ENCODE data around the gene ABLIM3. TPM values are rescaled to one million over a fixed set of nuclear protein-coding genes. Genes with fewer than 3 reads are reported as not detected.
A peak's percentile ranks its signal among the peaks of the same experiment; 100 is the strongest.

The ABLIM3 gene
- total and polyA plus RNA-seq, 4 experiments from 2014 or later: not detected

GRCh38 chr5:149188383-149188782, 47.1 kb downstream of the ABLIM3 start:
- intact Hi-C loops (cut with micrococcal nuclease): no loop called here
- no peaks in the 10 kb centered on the region for H3K4me1 ChIP-seq (ENCODE audit: insufficient read depth, low read length)
- H3K9me3 ChIP-seq (ENCODE audit: control insufficient read depth in 1 of 2, low read length in 2 of 2): no peaks in the 10 kb centered on the region
- no peaks in the 10 kb centered on the region for H3K36me3 ChIP-seq (ENCODE audit: insufficient read depth, low read length)
- no peak for DNase-seq
- ChIA-PET CTCF (ENCODE audit: partially characterized antibody) (no interaction called here), POLR2A (ENCODE audit: partially characterized antibody) (no interaction called here)
- H3K27me3 Mint-ChIP-seq: peaks cover 9 to 10% of the 10 kb centered on the region in 2 donors
- peaks cover 0 to 2% (median 0%) of the 10 kb centered on the region in 8 donors for H3K9me3 Mint-ChIP-seq
- H3K4me3 Mint-ChIP-seq: no peak overlapping the region
- H3K27ac Mint-ChIP-seq: no peak overlapping the region
- no peaks in the 10 kb centered on the region for H3K27me3 ChIP-seq (ENCODE audit: insufficient read depth, low read length)
- H3K36me3 Mint-ChIP-seq: no peaks in the 10 kb centered on the region
- no peak overlapping the region for H3K4me3 ChIP-seq (ENCODE audit: low read length in 2 of 2)
- no peak overlapping the region for H3K27ac ChIP-seq (ENCODE audit: low read depth, low read length)
- H3K4me1 Mint-ChIP-seq: no peaks in the 10 kb centered on the region

GRCh38 chr5:149195337-149195887, 54.1 kb downstream of the ABLIM3 start:
- no peaks in the 10 kb centered on the region for H3K36me3 ChIP-seq (ENCODE audit: insufficient read depth, low read length)
- H3K9me3 ChIP-seq (ENCODE audit: control insufficient read depth in 1 of 2, low read length in 2 of 2): no peaks in the 10 kb centered on the region
- no peak overlapping the region for H3K4me3 Mint-ChIP-seq
- no peaks in the 10 kb centered on the region for H3K27me3 Mint-ChIP-seq
- H3K4me1 ChIP-seq (ENCODE audit: insufficient read depth, low read length): no peaks in the 10 kb centered on the region
- H3K27ac ChIP-seq (ENCODE audit: low read depth, low read length): no peak overlapping the region
- peaks cover 0 to 2% (median 0%) of the 10 kb centered on the region in 4 donors for H3K4me1 Mint-ChIP-seq
- intact Hi-C loops (cut with micrococcal nuclease): no loop called here
- ChIA-PET CTCF (ENCODE audit: partially characterized antibody) (no interaction called here), POLR2A (ENCODE audit: partially characterized antibody) (interaction anchor here (1.4 kb wide), 1 partner anchor 22 kb away, joined by 3 read pairs; no protein-coding TSS in a partner anchor)
- H3K9me3 Mint-ChIP-seq: no peaks in the 10 kb centered on the region
- no peak for DNase-seq
- H3K27me3 ChIP-seq (ENCODE audit: insufficient read depth, low read length): no peaks in the 10 kb centered on the region
- no peaks in the 10 kb centered on the region for H3K36me3 Mint-ChIP-seq
- H3K27ac Mint-ChIP-seq: no peak overlapping the region
- H3K4me3 ChIP-seq (ENCODE audit: low read length in 2 of 2): no peak overlapping the region

GRCh38 chr5:149195962-149196361, 54.7 kb downstream of the ABLIM3 start:
- no peak for DNase-seq
- H3K4me3 Mint-ChIP-seq: no peak overlapping the region
- Histone ChIP-seq H3K27me3 (ENCODE audit: insufficient read depth, low read length) (no peaks in the 10 kb centered on the region), H3K4me1 (ENCODE audit: insufficient read depth, low read length) (no peaks in the 10 kb centered on the region), H3K36me3 (ENCODE audit: insufficient read depth, low read length) (no peaks in the 10 kb centered on the region), H3K9me3 (ENCODE audit: control insufficient read depth in 1 of 2, low read length in 2 of 2) (no peaks in the 10 kb centered on the region), H3K27ac (ENCODE audit: low read depth, low read length) (no peak overlapping the region), H3K4me3 (ENCODE audit: low read length in 2 of 2) (no peak overlapping the region)
- no peaks in the 10 kb centered on the region for H3K9me3 Mint-ChIP-seq
- peaks cover 0 to 2% (median 0%) of the 10 kb centered on the region in 4 donors for H3K4me1 Mint-ChIP-seq
- no peaks in the 10 kb centered on the region for H3K36me3 Mint-ChIP-seq
- CTCF ChIA-PET (ENCODE audit: partially characterized antibody): no interaction called here
- intact Hi-C loops (cut with micrococcal nuclease): no loop called here
- H3K27me3 Mint-ChIP-seq: no peaks in the 10 kb centered on the region
- POLR2A ChIA-PET (ENCODE audit: partially characterized antibody): interaction anchor here (1.4 kb wide), 1 partner anchor 22 kb away, joined by 3 read pairs; no protein-coding TSS in a partner anchor
- peak overlapping the region in 1 of 7 donors; percentile 55 for H3K27ac Mint-ChIP-seq

- H3K27ac Mint-ChIP-seq: no peak overlapping the region
- no peaks in the 10 kb centered on the region for H3K36me3 Mint-ChIP-seq
- H3K4me1 ChIP-seq (ENCODE audit: insufficient read depth, low read length): no peaks in the 10 kb centered on the region
- intact Hi-C loops (cut with micrococcal nuclease): no loop called here
- POLR2A ChIA-PET (ENCODE audit: partially characterized antibody): no interaction called here
- H3K36me3 ChIP-seq (ENCODE audit: insufficient read depth, low read length): no peaks in the 10 kb centered on the region
- H3K9me3 Mint-ChIP-seq: no peaks in the 10 kb centered on the region
- H3K9me3 ChIP-seq (ENCODE audit: control insufficient read depth in 1 of 2, low read length in 2 of 2): no peaks in the 10 kb centered on the region
- no peak overlapping the region for H3K27ac ChIP-seq (ENCODE audit: low read depth, low read length)
- DNase-seq: no peak
- no peak overlapping the region for H3K4me3 Mint-ChIP-seq
- peaks cover 0 to 2% (median 0%) of the 10 kb centered on the region in 4 donors for H3K4me1 Mint-ChIP-seq
- no peaks in the 10 kb centered on the region for H3K27me3 ChIP-seq (ENCODE audit: insufficient read depth, low read length)
- no peaks in the 10 kb centered on the region for H3K27me3 Mint-ChIP-seq
- CTCF ChIA-PET (ENCODE audit: partially characterized antibody): no interaction called here
- no peak overlapping the region for H3K4me3 ChIP-seq (ENCODE audit: low read length in 2 of 2)
Observed at GRCh38 chr5:149198148-149198547, 56.9 kb downstream of the ABLIM3 start.

- H3K27ac ChIP-seq (ENCODE audit: low read depth, low read length): no peak overlapping the region
- H3K9me3 ChIP-seq (ENCODE audit: control insufficient read depth in 1 of 2, low read length in 2 of 2): no peaks in the 10 kb centered on the region
- no peaks in the 10 kb centered on the region for H3K36me3 ChIP-seq (ENCODE audit: insufficient read depth, low read length)
- intact Hi-C loops (cut with micrococcal nuclease): no loop called here
- no peaks in the 10 kb centered on the region for H3K36me3 Mint-ChIP-seq
- H3K9me3 Mint-ChIP-seq: no peaks in the 10 kb centered on the region
- H3K4me1 Mint-ChIP-seq: peaks cover 0 to 2% (median 0%) of the 10 kb centered on the region in 4 donors
- H3K4me3 Mint-ChIP-seq: no peak overlapping the region
- CTCF ChIA-PET (ENCODE audit: partially characterized antibody): interaction anchor here (1.4 kb wide), 1 partner anchor 69 kb away, joined by 3 read pairs; no protein-coding TSS in a partner anchor
- no peaks in the 10 kb centered on the region for H3K4me1 ChIP-seq (ENCODE audit: insufficient read depth, low read length)
- H3K4me3 ChIP-seq (ENCODE audit: low read length in 2 of 2): no peak overlapping the region
- POLR2A ChIA-PET (ENCODE audit: partially characterized antibody): no interaction called here
- no peaks in the 10 kb centered on the region for H3K27me3 ChIP-seq (ENCODE audit: insufficient read depth, low read length)
- H3K27me3 Mint-ChIP-seq: no peaks in the 10 kb centered on the region
- no peak for DNase-seq
- no peak overlapping the region for H3K27ac Mint-ChIP-seq
Observed at GRCh38 chr5:149200355-149200754, 59.1 kb downstream of the ABLIM3 start.

- Histone ChIP-seq H3K4me1 (ENCODE audit: insufficient read depth, low read length) (no peaks in the 10 kb centered on the region), H3K27me3 (ENCODE audit: insufficient read depth, low read length) (no peaks in the 10 kb centered on the region), H3K36me3 (ENCODE audit: insufficient read depth, low read length) (no peaks in the 10 kb centered on the region), H3K4me3 (ENCODE audit: low read length in 2 of 2) (no peak overlapping the region), H3K27ac (ENCODE audit: low read depth, low read length) (no peak overlapping the region), H3K9me3 (ENCODE audit: control insufficient read depth in 1 of 2, low read length in 2 of 2) (no peaks in the 10 kb centered on the region)
- DNase-seq: no peak
- CTCF ChIA-PET (ENCODE audit: partially characterized antibody): interaction anchor here (1.4 kb wide), 1 partner anchor 68 kb away, joined by 3 read pairs; no protein-coding TSS in a partner anchor
- POLR2A ChIA-PET (ENCODE audit: partially characterized antibody): no interaction called here
- H3K27me3 Mint-ChIP-seq: no peaks in the 10 kb centered on the region
- intact Hi-C loops (cut with micrococcal nuclease): no loop called here
- H3K4me3 Mint-ChIP-seq: no peak overlapping the region
- H3K9me3 Mint-ChIP-seq: no peaks in the 10 kb centered on the region
- peaks cover 0 to 2% (median 0%) of the 10 kb centered on the region in 4 donors for H3K4me1 Mint-ChIP-seq
- no peaks in the 10 kb centered on the region for H3K36me3 Mint-ChIP-seq
- no peak overlapping the region for H3K27ac Mint-ChIP-seq
Observed at GRCh38 chr5:149201121-149201637, 59.9 kb downstream of the ABLIM3 start.

GRCh38 chr5:149202910-149203451, 61.7 kb downstream of the ABLIM3 start:
- H3K27me3 ChIP-seq (ENCODE audit: insufficient read depth, low read length): no peaks in the 10 kb centered on the region
- ChIA-PET POLR2A (ENCODE audit: partially characterized antibody) (no interaction called here), CTCF (ENCODE audit: partially characterized antibody) (no interaction called here)
- no peak overlapping the region for H3K4me3 Mint-ChIP-seq
- no peaks in the 10 kb centered on the region for H3K4me1 Mint-ChIP-seq
- H3K9me3 Mint-ChIP-seq: no peaks in the 10 kb centered on the region
- no peaks in the 10 kb centered on the region for H3K9me3 ChIP-seq (ENCODE audit: control insufficient read depth in 1 of 2, low read length in 2 of 2)
- H3K4me1 ChIP-seq (ENCODE audit: insufficient read depth, low read length): no peaks in the 10 kb centered on the region
- no peaks in the 10 kb centered on the region for H3K27me3 Mint-ChIP-seq
- no peak overlapping the region for H3K4me3 ChIP-seq (ENCODE audit: low read length in 2 of 2)
- no peak for DNase-seq
- intact Hi-C loops (cut with micrococcal nuclease): no loop called here
- H3K36me3 Mint-ChIP-seq: no peaks in the 10 kb centered on the region
- no peak overlapping the region for H3K27ac ChIP-seq (ENCODE audit: low read depth, low read length)
- no peaks in the 10 kb centered on the region for H3K36me3 ChIP-seq (ENCODE audit: insufficient read depth, low read length)
- no peak overlapping the region for H3K27ac Mint-ChIP-seq

All from CD4-positive, alpha-beta memory T cell (primary cell).